Progenitor cell of endocrine pancreas (in vitro differentiated cells): ENCODE measurements around the gene ASF1B. TPM values are rescaled to one million over a fixed set of nuclear protein-coding genes. Genes with fewer than 3 reads are reported as not detected.
A peak's percentile ranks its signal among the peaks of the same experiment; 100 is the strongest.
"Not testable (repeated sequence)": the region's sequence is repeated elsewhere in the genome, so short reads cannot be mapped to it uniquely, and the experiment has no call there.

Experiments used
- DNase-seq: peaks from one replicate; pipeline ENCODE4 v3.0.0; 2021; ENCODE audit warnings: low spot score; ENCODE audit not compliant: unreplicated experiment
- H3K27ac Mint-ChIP-seq: 2 replicates; pipeline ENCODE4 v1.8.0; 2021; ENCODE audit warnings: mild to moderate bottlenecking, moderate library complexity, mixed read lengths
- H3K27me3 Mint-ChIP-seq: 2 replicates; pipeline ENCODE4 v1.8.0; 2021; ENCODE audit warnings: mixed read lengths
- H3K36me3 Mint-ChIP-seq: 2 replicates; pipeline ENCODE4 v1.8.0; 2022; ENCODE audit warnings: mixed read lengths; ENCODE audit not compliant: insufficient read depth
- H3K4me1 Mint-ChIP-seq: 2 replicates; pipeline ENCODE4 v1.8.0; 2021; ENCODE audit warnings: low read depth, mixed read lengths
- H3K4me3 Mint-ChIP-seq: 2 replicates; pipeline ENCODE4 v1.8.0; 2021; ENCODE audit warnings: low read depth, mild to moderate bottlenecking, moderate library complexity, mixed read lengths
- H3K9me3 Mint-ChIP-seq: 2 replicates; pipeline ENCODE4 v1.8.0; 2021; ENCODE audit warnings: low read depth, mixed read lengths
- CTCF ChIP-seq: fragments of 200-600 bp; sonication (generic); IDR thresholded peaks from one replicate; pipeline ENCODE4 v1.5.0; 2021; ENCODE audit warnings: antibody characterized with exemption, mild to moderate bottlenecking; ENCODE audit not compliant: unreplicated experiment
- total RNA-seq: library from RNA; stranded (reverse); gene quantifications from 2 replicates; pipeline ENCODE4 v1.2.1, GENCODE V29; 2021

ASF1B gene
- total RNA-seq, 1 donor from 2014 or later: 18.4 TPM

GRCh38 chr19:14147797-14148605 is 11.6 kb upstream of the ASF1B start:
- H3K27ac Mint-ChIP-seq: peak overlapping the region; percentile 69
- no peak overlapping the region for H3K4me3 Mint-ChIP-seq
- H3K9me3 Mint-ChIP-seq: no peaks in the 10 kb centered on the region
- peak; percentile 67 for DNase-seq
- H3K36me3 Mint-ChIP-seq: peaks cover under 1% of the 10 kb centered on the region
- TF ChIP-seq CTCF: peak; percentile 83
- H3K4me1 Mint-ChIP-seq: peaks cover 4% of the 10 kb centered on the region
- H3K27me3 Mint-ChIP-seq: no peaks in the 10 kb centered on the region

- no peak for TF ChIP-seq CTCF
- Mint-ChIP-seq H3K36me3 (no peaks in the 10 kb centered on the region), H3K4me3 (no peak overlapping the region), H3K9me3 (no peaks in the 10 kb centered on the region), H3K27ac (no peak overlapping the region), H3K27me3 (no peaks in the 10 kb centered on the region), H3K4me1 (peaks cover 4% of the 10 kb centered on the region)
- DNase-seq: no peak
Observed at GRCh38 chr19:14146789-14147216, 10.4 kb upstream of the ASF1B start.

- H3K4me1 Mint-ChIP-seq, DNase-seq, H3K4me3 Mint-ChIP-seq, H3K27me3 Mint-ChIP-seq, H3K9me3 Mint-ChIP-seq, H3K36me3 Mint-ChIP-seq: not testable (repeated sequence)
- H3K27ac Mint-ChIP-seq: peak overlapping the region; percentile 87
Observed at GRCh38 chr19:14146169-14146568, 9.8 kb upstream of the ASF1B start.

- Mint-ChIP-seq H3K27ac (no peak overlapping the region), H3K27me3 (no peaks in the 10 kb centered on the region), H3K4me3 (no peak overlapping the region), H3K4me1 (peaks cover 4% of the 10 kb centered on the region), H3K9me3 (no peaks in the 10 kb centered on the region), H3K36me3 (no peaks in the 10 kb centered on the region)
- no peak for TF ChIP-seq CTCF
- no peak for DNase-seq
Observed at GRCh38 chr19:14145381-14145780, 9.0 kb upstream of the ASF1B start.

GRCh38 chr19:14142262-14143190 is 6.1 kb upstream of the ASF1B start:
- Mint-ChIP-seq H3K27ac (no peak overlapping the region), H3K9me3 (no peaks in the 10 kb centered on the region), H3K4me3 (no peak overlapping the region), H3K27me3 (no peaks in the 10 kb centered on the region), H3K4me1 (no peaks in the 10 kb centered on the region), H3K36me3 (no peaks in the 10 kb centered on the region)
- no peak for DNase-seq
- TF ChIP-seq CTCF: no peak
